WTC11 (cell line): ENCODE data around the gene INO80. TPM values are rescaled to one million over a fixed set of nuclear protein-coding genes. Genes with fewer than 3 reads are reported as not detected.

Source experiments
- ATAC-seq: fragments of 200-7000 bp; cut with Tn5 transposase; 2 replicates; pipeline ENCODE4 v1.10.0; 2021; ENCODE audit warnings: mild to moderate bottlenecking, moderate library complexity
- CTCF ChIA-PET: fragments of 300-600 bp; sonication (Branson Sonifier 250); formaldehyde crosslinking; loops from one replicate; lab custom pipeline; 2021; ENCODE audit warnings: antibody characterized with exemption; lab: Charles Lee
- POLR2A ChIA-PET: fragments of 350-600 bp; sonication (Branson Sonifier 250); formaldehyde crosslinking; loops from one replicate; lab custom pipeline; 2021; ENCODE audit warnings: antibody characterized with exemption; lab: Charles Lee
- DNase-seq: peaks from one replicate; pipeline ENCODE4 v3.0.0; 2021; ENCODE audit warnings: low spot score
- H3K27ac Mint-ChIP-seq: 2 replicates; pipeline ENCODE4 v1.8.0; 2021; ENCODE audit warnings: mixed read lengths
- H3K27me3 Mint-ChIP-seq: 2 replicates; pipeline ENCODE4 v1.8.0; 2021; ENCODE audit warnings: low read depth, mild to moderate bottlenecking, moderate library complexity, mixed read lengths
- H3K36me3 Mint-ChIP-seq: 2 replicates; pipeline ENCODE4 v1.8.0; 2021; ENCODE audit warnings: mixed read lengths
- H3K4me1 Mint-ChIP-seq: 2 replicates; pipeline ENCODE4 v1.8.0; 2022; ENCODE audit warnings: mixed read lengths
- H3K4me3 Mint-ChIP-seq: 2 replicates; pipeline ENCODE4 v1.8.0; 2021; ENCODE audit warnings: mild to moderate bottlenecking, moderate library complexity, mixed read lengths
- H3K9me3 Mint-ChIP-seq: 2 replicates; pipeline ENCODE4 v1.8.0; 2021; ENCODE audit warnings: mixed read lengths
- ATF3 ChIP-seq: sonication (generic); formaldehyde crosslinking; conservative IDR thresholded peaks from 2 replicates; pipeline ENCODE4 v1.8.1; 2022; ENCODE audit warnings: mild to moderate bottlenecking, missing genetic modification reagents
- CREB1 ChIP-seq: sonication (generic); formaldehyde crosslinking; IDR thresholded peaks from 2 replicates; pipeline ENCODE4 v1.8.0; 2023; ENCODE audit warnings: mild to moderate bottlenecking, missing genetic modification reagents
- GTF2I ChIP-seq: fragments of 250-450 bp; sonication (Bioruptor Pico); conservative IDR thresholded peaks from 2 replicates; pipeline ENCODE4 v1.4.0; 2021; ENCODE audit warnings: mild to moderate bottlenecking
- IRF2 ChIP-seq: sonication (generic); formaldehyde crosslinking; IDR thresholded peaks from 2 replicates; pipeline ENCODE4 v1.8.0; 2022; ENCODE audit warnings: low read depth, missing genetic modification reagents, borderline replicate concordance
- JUN ChIP-seq: sonication (generic); formaldehyde crosslinking; IDR thresholded peaks from 2 replicates; pipeline ENCODE4 v1.8.0; 2023; ENCODE audit warnings: mild to moderate bottlenecking, missing genetic modification reagents
- NFE2L1 ChIP-seq: sonication (generic); formaldehyde crosslinking; IDR thresholded peaks from 2 replicates; pipeline ENCODE4 v1.8.1; 2023; ENCODE audit warnings: missing genetic modification reagents
- RELA ChIP-seq: sonication (generic); formaldehyde crosslinking; IDR thresholded peaks from 2 replicates; pipeline ENCODE4 v1.8.1; 2022; ENCODE audit warnings: missing genetic modification reagents, mild to moderate bottlenecking, borderline replicate concordance
- RORB ChIP-seq: fragments of 250-450 bp; sonication (Bioruptor Pico); IDR thresholded peaks from 2 replicates; pipeline ENCODE4 v1.9.0; 2021; ENCODE audit warnings: mild to moderate bottlenecking
- SMAD4 ChIP-seq: sonication (generic); formaldehyde crosslinking; IDR thresholded peaks from 2 replicates; pipeline ENCODE4 v1.8.0; 2022; ENCODE audit warnings: mild to moderate bottlenecking, missing genetic modification reagents
- ZMAT4 ChIP-seq: fragments of 250-450 bp; sonication (Bioruptor Pico); IDR thresholded peaks from 2 replicates; pipeline ENCODE4 v1.9.0; 2021; ENCODE audit warnings: mild to moderate bottlenecking
- ZNF138 ChIP-seq: sonication (generic); formaldehyde crosslinking; conservative IDR thresholded peaks from 2 replicates; pipeline ENCODE4 v1.8.1; 2022; ENCODE audit warnings: mild to moderate bottlenecking, moderate library complexity, missing genetic modification reagents
- ZNF396 ChIP-seq: fragments of 250-450 bp; sonication (Bioruptor Pico); IDR thresholded peaks from 2 replicates; pipeline ENCODE4 v1.8.0; 2021; ENCODE audit warnings: mild to moderate bottlenecking, moderate library complexity, borderline replicate concordance
- total RNA-seq: library from RNA; stranded (reverse); gene quantifications from 3 replicates; pipeline ENCODE4 v1.2.3, GENCODE V29; 2021
- TF ChIP-seq, protein P1 (sequence below): fragments of 200-600 bp; IDR thresholded peaks from 2 replicates; pipeline ENCODE4 v1.8.0; 2022; ENCODE audit warnings: antibody characterized with exemption
- TF ChIP-seq, protein P2 (sequence below): sonication (generic); formaldehyde crosslinking; IDR thresholded peaks from 2 replicates; pipeline ENCODE4 v1.8.0; 2022; ENCODE audit warnings: mild to moderate bottlenecking, missing genetic modification reagents
- TF ChIP-seq, protein P3 (sequence below): sonication (generic); formaldehyde crosslinking; IDR thresholded peaks from 2 replicates; pipeline ENCODE4 v1.8.1; 2023; ENCODE audit warnings: mild to moderate bottlenecking, missing genetic modification reagents, moderate library complexity
- TF ChIP-seq, protein P4 (sequence below): fragments of 250-450 bp; sonication (Bioruptor Pico); IDR thresholded peaks from 2 replicates; pipeline ENCODE4 v1.9.0; 2021; ENCODE audit warnings: moderate library complexity, mild to moderate bottlenecking, inconsistent platforms, borderline replicate concordance
- TF ChIP-seq, protein P5 (sequence below): fragments of 250-450 bp; sonication (Bioruptor Pico); IDR thresholded peaks from 2 replicates; pipeline ENCODE4 v1.9.0; 2021; ENCODE audit warnings: mild to moderate bottlenecking, borderline replicate concordance
- TF ChIP-seq, protein P6 (sequence below): sonication (generic); formaldehyde crosslinking; IDR thresholded peaks from 2 replicates; pipeline ENCODE4 v1.8.1; 2023; ENCODE audit warnings: mild to moderate bottlenecking, missing genetic modification reagents

The INO80 gene
- total RNA-seq, 1 experiment from 2014 or later, result 20.6 TPM

- TF ChIP-seq GTF2I (no peak), NFE2L1 (CRISPR knock-in tag) (no peak), RORB (CRISPR knock-in tag) (no peak), CREB1 (CRISPR knock-in tag) (no peak), ZNF396 (CRISPR knock-in tag) (no peak), ATF3 (CRISPR knock-in tag) (no peak), ZNF138 (CRISPR knock-in tag) (no peak), SMAD4 (CRISPR knock-in tag) (no peak), IRF2 (CRISPR knock-in tag) (no peak), ZMAT4 (CRISPR knock-in tag) (no peak), JUN (CRISPR knock-in tag) (no peak), RELA (no peak)
- TF ChIP-seq, protein P1, sequence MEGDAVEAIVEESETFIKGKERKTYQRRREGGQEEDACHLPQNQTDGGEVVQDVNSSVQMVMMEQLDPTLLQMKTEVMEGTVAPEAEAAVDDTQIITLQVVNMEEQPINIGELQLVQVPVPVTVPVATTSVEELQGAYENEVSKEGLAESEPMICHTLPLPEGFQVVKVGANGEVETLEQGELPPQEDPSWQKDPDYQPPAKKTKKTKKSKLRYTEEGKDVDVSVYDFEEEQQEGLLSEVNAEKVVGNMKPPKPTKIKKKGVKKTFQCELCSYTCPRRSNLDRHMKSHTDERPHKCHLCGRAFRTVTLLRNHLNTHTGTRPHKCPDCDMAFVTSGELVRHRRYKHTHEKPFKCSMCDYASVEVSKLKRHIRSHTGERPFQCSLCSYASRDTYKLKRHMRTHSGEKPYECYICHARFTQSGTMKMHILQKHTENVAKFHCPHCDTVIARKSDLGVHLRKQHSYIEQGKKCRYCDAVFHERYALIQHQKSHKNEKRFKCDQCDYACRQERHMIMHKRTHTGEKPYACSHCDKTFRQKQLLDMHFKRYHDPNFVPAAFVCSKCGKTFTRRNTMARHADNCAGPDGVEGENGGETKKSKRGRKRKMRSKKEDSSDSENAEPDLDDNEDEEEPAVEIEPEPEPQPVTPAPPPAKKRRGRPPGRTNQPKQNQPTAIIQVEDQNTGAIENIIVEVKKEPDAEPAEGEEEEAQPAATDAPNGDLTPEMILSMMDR, result no peak
- TF ChIP-seq, protein P2, sequence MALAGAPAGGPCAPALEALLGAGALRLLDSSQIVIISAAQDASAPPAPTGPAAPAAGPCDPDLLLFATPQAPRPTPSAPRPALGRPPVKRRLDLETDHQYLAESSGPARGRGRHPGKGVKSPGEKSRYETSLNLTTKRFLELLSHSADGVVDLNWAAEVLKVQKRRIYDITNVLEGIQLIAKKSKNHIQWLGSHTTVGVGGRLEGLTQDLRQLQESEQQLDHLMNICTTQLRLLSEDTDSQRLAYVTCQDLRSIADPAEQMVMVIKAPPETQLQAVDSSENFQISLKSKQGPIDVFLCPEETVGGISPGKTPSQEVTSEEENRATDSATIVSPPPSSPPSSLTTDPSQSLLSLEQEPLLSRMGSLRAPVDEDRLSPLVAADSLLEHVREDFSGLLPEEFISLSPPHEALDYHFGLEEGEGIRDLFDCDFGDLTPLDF (CRISPR knock-in tag), result no peak
- TF ChIP-seq, protein P3, sequence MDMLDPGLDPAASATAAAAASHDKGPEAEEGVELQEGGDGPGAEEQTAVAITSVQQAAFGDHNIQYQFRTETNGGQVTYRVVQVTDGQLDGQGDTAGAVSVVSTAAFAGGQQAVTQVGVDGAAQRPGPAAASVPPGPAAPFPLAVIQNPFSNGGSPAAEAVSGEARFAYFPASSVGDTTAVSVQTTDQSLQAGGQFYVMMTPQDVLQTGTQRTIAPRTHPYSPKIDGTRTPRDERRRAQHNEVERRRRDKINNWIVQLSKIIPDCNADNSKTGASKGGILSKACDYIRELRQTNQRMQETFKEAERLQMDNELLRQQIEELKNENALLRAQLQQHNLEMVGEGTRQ, result no peak
- TF ChIP-seq, protein P4, sequence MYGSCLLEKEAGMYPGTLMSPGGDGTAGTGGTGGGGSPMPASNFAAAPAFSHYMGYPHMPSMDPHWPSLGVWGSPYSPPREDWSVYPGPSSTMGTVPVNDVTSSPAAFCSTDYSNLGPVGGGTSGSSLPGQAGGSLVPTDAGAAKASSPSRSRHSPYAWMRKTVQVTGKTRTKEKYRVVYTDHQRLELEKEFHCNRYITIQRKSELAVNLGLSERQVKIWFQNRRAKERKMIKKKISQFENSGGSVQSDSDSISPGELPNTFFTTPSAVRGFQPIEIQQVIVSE, result no peak
- TF ChIP-seq, protein P5, sequence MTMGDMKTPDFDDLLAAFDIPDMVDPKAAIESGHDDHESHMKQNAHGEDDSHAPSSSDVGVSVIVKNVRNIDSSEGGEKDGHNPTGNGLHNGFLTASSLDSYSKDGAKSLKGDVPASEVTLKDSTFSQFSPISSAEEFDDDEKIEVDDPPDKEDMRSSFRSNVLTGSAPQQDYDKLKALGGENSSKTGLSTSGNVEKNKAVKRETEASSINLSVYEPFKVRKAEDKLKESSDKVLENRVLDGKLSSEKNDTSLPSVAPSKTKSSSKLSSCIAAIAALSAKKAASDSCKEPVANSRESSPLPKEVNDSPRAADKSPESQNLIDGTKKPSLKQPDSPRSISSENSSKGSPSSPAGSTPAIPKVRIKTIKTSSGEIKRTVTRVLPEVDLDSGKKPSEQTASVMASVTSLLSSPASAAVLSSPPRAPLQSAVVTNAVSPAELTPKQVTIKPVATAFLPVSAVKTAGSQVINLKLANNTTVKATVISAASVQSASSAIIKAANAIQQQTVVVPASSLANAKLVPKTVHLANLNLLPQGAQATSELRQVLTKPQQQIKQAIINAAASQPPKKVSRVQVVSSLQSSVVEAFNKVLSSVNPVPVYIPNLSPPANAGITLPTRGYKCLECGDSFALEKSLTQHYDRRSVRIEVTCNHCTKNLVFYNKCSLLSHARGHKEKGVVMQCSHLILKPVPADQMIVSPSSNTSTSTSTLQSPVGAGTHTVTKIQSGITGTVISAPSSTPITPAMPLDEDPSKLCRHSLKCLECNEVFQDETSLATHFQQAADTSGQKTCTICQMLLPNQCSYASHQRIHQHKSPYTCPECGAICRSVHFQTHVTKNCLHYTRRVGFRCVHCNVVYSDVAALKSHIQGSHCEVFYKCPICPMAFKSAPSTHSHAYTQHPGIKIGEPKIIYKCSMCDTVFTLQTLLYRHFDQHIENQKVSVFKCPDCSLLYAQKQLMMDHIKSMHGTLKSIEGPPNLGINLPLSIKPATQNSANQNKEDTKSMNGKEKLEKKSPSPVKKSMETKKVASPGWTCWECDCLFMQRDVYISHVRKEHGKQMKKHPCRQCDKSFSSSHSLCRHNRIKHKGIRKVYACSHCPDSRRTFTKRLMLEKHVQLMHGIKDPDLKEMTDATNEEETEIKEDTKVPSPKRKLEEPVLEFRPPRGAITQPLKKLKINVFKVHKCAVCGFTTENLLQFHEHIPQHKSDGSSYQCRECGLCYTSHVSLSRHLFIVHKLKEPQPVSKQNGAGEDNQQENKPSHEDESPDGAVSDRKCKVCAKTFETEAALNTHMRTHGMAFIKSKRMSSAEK (CRISPR knock-in tag), result no peak
- TF ChIP-seq, protein P6, sequence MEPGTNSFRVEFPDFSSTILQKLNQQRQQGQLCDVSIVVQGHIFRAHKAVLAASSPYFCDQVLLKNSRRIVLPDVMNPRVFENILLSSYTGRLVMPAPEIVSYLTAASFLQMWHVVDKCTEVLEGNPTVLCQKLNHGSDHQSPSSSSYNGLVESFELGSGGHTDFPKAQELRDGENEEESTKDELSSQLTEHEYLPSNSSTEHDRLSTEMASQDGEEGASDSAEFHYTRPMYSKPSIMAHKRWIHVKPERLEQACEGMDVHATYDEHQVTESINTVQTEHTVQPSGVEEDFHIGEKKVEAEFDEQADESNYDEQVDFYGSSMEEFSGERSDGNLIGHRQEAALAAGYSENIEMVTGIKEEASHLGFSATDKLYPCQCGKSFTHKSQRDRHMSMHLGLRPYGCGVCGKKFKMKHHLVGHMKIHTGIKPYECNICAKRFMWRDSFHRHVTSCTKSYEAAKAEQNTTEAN (CRISPR knock-in tag), result no peak
- Mint-ChIP-seq H3K9me3 (no peaks in the 10 kb centered on the region), H3K4me1 (no peaks in the 10 kb centered on the region), H3K27me3 (no peaks in the 10 kb centered on the region), H3K27ac (no peak overlapping the region), H3K36me3 (peaks cover 16% of the 10 kb centered on the region), H3K4me3 (no peak overlapping the region)
- POLR2A ChIA-PET, result no interaction called here
- CTCF ChIA-PET, result interaction anchor here (0.6 kb wide), 1 partner anchor 213 kb away, joined by 3 read pairs; no protein-coding TSS in a partner anchor
- DNase-seq (no peak), ATAC-seq (no peak)
Measured at GRCh38 chr15:41013691-41014414, 102.2 kb downstream of the INO80 start.
